Pulmonary artery endothelial cell (primary cell): ENCODE results near the gene UBR3. TPM values are rescaled to one million over a fixed set of nuclear protein-coding genes. Genes with fewer than 3 reads are reported as not detected.

Source experiments
- DNase-seq: peaks from one replicate; pipeline ENCODE4 v3.0.0-alpha.2; 2011; ENCODE audit warnings: low read depth, low spot score
- total RNA-seq: library from RNA; depleted of rRNA; stranded (reverse); fragments of >200 nt; gene quantifications from 2 replicates; pipeline ENCODE4 v1.2.3, GENCODE V29; 2014

UBR3 gene
- total RNA-seq, 1 donor from 2014 or later = 30.4 TPM

GRCh38 chr2:170038734-170039133 is 211.5 kb downstream of the UBR3 start:
- DNase-seq = no peak

GRCh38 chr2:170039401-170040172 is 212.3 kb downstream of the UBR3 start:
- DNase-seq = no peak

GRCh38 chr2:170044751-170045478 is 217.7 kb downstream of the UBR3 start:
- DNase-seq = no peak

- DNase-seq = no peak
Observed at GRCh38 chr2:170047331-170048065, 220.2 kb downstream of the UBR3 start.

GRCh38 chr2:170052151-170052550 is 224.9 kb downstream of the UBR3 start:
- no peak for DNase-seq

GRCh38 chr2:170054997-170055396 is 227.7 kb downstream of the UBR3 start:
- DNase-seq = no peak

- DNase-seq = no peak
Observed at GRCh38 chr2:170056900-170057299, 229.6 kb downstream of the UBR3 start.

- DNase-seq = no peak
Observed at GRCh38 chr2:170063456-170064235, 236.4 kb downstream of the UBR3 start.

- DNase-seq = no peak
Observed at GRCh38 chr2:170070778-170071177, 243.5 kb downstream of the UBR3 start.

- DNase-seq = peak; percentile 95
Observed at GRCh38 chr2:170073288-170073687, 246.0 kb downstream of the UBR3 start.

- DNase-seq = no peak
Observed at GRCh38 chr2:170076189-170076588, 248.9 kb downstream of the UBR3 start.

- no peak for DNase-seq
Observed at GRCh38 chr2:170077830-170078569, 250.7 kb downstream of the UBR3 start.

- DNase-seq = no peak
Observed at GRCh38 chr2:170084820-170085491, 257.7 kb downstream of the UBR3 start.

- no peak for DNase-seq
Observed at GRCh38 chr2:170086117-170086688, 258.9 kb downstream of the UBR3 start.

GRCh38 chr2:170086751-170087412 is 259.6 kb downstream of the UBR3 start:
- DNase-seq = no peak

GRCh38 chr2:170087413-170087793 is 260.1 kb downstream of the UBR3 start:
- DNase-seq = no peak

- DNase-seq = no peak
Observed at GRCh38 chr2:170088776-170089175, 261.5 kb downstream of the UBR3 start.

GRCh38 chr2:170090229-170090628 is 263.0 kb downstream of the UBR3 start:
- DNase-seq = no peak

- DNase-seq = no peak
Observed at GRCh38 chr2:170091436-170091835, 264.2 kb downstream of the UBR3 start.
